Retinal pigment epithelial cell (primary cell): ENCODE measurements around the gene MFSD6.

ENCODE experiments used
- DNase-seq: peaks from one replicate; pipeline ENCODE4 v3.0.0-alpha.2; 2010; ENCODE audit warnings: low read depth
- H3K4me3 ChIP-seq: 2 replicates; pipeline ENCODE4 v1.5.1; 2011; ENCODE audit warnings: mild to moderate bottlenecking, low read length, control low read depth, moderate library complexity
- TF ChIP-seq, protein P1 (sequence below): conservative IDR thresholded peaks from 2 replicates; pipeline ENCODE4 v1.5.1; 2011; ENCODE audit warnings: low read depth, low read length, control low read depth, inconsistent platforms

Gene MFSD6

DNA sequence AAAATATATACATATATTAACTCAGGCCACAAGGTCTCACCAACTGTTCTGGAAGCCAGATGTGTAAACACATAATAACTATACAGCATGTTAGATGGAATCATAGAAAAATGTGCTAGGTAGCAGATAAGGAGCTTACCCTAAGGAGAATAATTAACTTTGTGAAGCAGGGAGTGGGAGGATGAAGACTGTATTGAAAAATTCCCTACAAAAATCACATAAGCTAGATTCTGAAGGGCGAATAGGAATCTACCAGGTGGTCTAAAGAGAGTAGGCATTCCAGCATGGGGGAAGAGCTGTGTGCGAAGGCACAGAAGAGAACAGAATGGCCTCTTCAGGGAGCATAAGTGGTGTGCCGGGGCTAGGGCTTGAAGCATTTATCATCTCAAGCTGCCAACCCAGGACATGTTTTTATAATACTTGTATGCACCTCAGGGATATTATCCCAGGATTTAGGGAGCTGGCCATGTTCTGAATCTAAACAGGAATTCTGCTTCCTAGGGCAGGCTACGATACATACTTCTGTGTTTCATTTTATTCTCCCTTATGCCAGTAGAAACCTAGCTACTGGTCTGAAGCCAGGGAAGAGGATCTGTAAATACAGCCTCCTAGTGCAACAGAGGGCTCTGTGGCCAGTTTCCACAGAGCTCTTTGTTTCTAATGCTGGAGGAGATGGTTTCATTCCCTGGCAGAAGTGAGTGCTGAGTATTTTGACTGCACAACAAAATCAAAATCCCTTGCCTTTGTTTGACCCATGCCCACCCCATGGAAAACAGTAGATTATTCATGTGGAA is 69.7 kb downstream of the MFSD6 start:
- TF ChIP-seq, protein P1, sequence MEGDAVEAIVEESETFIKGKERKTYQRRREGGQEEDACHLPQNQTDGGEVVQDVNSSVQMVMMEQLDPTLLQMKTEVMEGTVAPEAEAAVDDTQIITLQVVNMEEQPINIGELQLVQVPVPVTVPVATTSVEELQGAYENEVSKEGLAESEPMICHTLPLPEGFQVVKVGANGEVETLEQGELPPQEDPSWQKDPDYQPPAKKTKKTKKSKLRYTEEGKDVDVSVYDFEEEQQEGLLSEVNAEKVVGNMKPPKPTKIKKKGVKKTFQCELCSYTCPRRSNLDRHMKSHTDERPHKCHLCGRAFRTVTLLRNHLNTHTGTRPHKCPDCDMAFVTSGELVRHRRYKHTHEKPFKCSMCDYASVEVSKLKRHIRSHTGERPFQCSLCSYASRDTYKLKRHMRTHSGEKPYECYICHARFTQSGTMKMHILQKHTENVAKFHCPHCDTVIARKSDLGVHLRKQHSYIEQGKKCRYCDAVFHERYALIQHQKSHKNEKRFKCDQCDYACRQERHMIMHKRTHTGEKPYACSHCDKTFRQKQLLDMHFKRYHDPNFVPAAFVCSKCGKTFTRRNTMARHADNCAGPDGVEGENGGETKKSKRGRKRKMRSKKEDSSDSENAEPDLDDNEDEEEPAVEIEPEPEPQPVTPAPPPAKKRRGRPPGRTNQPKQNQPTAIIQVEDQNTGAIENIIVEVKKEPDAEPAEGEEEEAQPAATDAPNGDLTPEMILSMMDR: no peak
- DNase-seq: no peak
- no peak overlapping the region for H3K4me3 ChIP-seq

DNA sequence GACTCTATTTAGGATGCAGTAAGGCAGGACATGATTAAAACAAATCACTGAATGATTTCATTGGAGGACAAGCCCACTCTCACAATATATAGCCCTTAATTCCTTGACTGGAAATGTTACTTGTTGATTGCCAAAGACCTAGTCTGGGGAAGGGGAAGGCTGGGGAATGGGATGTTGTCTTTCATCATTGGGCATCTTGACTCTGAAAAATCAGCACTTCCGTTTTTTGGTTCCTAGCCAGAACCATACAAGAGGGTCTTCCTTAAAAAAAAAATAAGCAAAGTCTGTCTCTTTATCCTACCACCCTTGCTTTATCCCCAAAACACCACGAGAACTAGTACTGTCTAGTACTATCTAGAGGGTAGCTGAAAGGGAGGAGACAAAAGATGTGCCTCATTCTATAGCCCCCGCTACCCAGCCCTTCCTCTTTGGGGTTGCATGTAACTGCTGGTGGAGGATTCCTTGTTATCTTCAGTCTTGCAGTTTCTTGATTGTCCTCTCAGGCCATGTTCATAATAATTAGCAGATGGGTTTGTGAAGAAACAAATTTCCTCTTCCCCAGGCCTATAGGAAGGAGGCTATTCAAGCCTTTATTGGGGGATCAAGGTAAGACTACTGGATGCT is 70.5 kb downstream of the MFSD6 start:
- TF ChIP-seq, protein P1: no peak
- no peak overlapping the region for H3K4me3 ChIP-seq
- DNase-seq: no peak

DNA sequence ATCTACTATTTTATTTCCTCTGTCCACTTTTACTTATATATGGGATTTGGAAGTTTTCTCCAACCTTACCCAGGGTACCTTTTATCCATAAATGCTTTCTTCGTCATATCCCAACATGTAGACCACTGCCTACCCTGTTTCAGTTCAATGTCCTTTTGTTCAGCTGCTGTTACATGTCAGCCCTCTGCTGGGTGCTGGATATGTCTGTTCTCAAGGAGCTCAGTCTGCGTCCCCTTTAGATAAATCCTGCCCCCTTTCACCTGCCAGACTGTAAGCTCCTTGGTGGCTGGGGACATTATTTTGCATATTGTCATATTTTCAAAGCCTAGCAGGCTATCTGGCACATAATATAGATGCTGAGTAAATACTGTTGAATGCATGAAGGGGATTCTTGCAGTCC is 73.2 kb downstream of the MFSD6 start:
- H3K4me3 ChIP-seq: no peak overlapping the region
- DNase-seq: no peak
- TF ChIP-seq, protein P1: no peak

DNA sequence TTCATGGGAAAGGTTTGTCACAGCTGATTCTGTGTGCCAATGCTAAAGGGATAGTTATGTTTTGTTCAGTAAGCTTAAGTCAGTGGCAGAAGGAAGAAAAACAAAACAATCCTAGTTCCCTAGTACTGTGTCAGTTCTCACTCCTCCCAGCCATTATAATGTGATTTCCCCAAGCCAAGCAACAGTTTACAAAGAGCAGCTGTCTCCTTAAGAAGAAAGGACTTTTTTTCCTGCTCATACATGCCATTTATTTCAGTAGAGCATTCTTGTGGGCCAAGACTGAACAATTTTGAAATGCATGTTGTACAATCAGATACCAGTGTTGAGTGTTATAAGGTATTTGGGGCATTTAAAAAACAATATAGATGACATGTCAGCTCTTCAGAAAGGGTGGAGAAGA is 74.3 kb downstream of the MFSD6 start:
- H3K4me3 ChIP-seq: no peak overlapping the region
- TF ChIP-seq, protein P1: no peak
- DNase-seq: no peak

DNA sequence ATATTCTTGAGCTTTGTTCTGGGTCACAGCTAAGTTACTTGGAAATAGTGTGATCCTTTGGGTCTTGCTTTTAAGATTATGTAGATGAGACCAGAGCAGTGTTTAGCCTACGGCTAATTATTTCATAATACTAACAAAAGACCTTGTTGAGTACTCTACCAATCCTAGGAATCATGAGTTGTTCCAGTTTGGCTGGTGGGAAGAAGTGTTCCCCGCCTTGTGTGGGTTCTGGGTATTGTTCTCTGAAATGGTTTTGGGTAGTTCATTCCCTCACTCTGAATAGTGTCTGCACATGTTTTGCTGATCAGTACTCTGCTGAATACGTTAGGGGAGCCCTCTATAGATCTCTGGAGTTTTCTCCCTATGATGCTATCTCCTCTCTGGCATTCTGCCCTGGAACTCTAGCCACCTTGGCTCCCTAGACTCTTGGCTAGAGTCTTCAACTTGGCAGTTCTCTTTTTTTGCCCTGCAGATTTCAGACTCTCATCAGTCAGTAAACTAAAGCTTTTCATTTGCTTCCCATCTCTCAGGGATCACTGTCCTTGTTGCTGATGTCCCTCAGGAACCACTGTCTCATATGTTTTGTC is 78.0 kb downstream of the MFSD6 start:
- no peak for DNase-seq
- TF ChIP-seq, protein P1: no peak
- no peak overlapping the region for H3K4me3 ChIP-seq

DNA sequence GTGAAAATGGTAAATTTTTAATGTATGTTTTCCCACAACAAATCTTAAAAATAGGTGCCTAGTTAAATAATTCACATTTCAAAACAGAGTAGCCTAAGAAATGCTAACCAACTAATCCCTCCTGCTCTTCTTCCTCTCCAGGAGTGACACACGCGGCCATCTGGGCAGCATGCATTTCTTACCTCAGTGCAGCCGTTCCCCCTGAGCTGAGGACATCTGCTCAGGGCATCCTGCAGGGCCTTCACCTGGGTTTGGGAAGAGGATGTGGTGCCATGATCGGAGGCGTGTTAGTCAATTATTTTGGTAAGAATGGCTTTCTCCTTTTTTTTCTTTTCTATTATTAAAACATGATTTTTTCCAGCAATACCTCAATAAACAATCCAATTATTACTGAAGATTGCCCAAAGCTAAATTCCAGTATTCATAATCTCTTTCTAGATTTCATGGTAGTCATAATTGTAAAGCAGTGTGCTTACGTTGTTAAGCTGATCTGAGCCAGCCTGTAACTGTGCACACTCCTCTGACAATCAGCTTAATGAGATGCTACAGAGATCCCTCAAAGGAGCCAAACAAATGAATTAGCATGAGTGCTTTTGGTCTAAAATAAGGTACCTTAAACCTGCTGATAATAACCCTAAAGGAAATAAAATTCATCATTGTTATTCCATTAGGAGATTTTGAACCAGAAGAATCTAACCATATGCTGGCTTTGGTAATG is 80.5 kb downstream of the MFSD6 start:
- no peak overlapping the region for H3K4me3 ChIP-seq
- DNase-seq: no peak
- TF ChIP-seq, protein P1: no peak
